ENCODE results near the gene UBR4.

The UBR4 gene

GRCh38 chr1:19072285-19072981 is 137.6 kb downstream of the UBR4 start:
- no peak for TF ChIP-seq EZH2phosphoT487 (IDR thresholded peaks at IDR 0.05; ENCODE audit: low read depth)
- TF ChIP-seq, protein P1, sequence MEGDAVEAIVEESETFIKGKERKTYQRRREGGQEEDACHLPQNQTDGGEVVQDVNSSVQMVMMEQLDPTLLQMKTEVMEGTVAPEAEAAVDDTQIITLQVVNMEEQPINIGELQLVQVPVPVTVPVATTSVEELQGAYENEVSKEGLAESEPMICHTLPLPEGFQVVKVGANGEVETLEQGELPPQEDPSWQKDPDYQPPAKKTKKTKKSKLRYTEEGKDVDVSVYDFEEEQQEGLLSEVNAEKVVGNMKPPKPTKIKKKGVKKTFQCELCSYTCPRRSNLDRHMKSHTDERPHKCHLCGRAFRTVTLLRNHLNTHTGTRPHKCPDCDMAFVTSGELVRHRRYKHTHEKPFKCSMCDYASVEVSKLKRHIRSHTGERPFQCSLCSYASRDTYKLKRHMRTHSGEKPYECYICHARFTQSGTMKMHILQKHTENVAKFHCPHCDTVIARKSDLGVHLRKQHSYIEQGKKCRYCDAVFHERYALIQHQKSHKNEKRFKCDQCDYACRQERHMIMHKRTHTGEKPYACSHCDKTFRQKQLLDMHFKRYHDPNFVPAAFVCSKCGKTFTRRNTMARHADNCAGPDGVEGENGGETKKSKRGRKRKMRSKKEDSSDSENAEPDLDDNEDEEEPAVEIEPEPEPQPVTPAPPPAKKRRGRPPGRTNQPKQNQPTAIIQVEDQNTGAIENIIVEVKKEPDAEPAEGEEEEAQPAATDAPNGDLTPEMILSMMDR (IDR thresholded peaks at IDR 0.05; ENCODE audit: low read depth, low read length) = no peak
- no peak overlapping the region for H3K4me3 ChIP-seq (ENCODE audit: low read length)
- no peaks in the 10 kb centered on the region for H3K4me1 ChIP-seq (ENCODE audit: low read length)
- H3K79me2 ChIP-seq (ENCODE audit: low read length) = no peaks in the 10 kb centered on the region
- no peaks in the 10 kb centered on the region for H3K27me3 ChIP-seq (ENCODE audit: low read depth, low read length)
- no peaks in the 10 kb centered on the region for H3K9me3 ChIP-seq (ENCODE audit: insufficient read depth, low read length)
- no peak overlapping the region for H3K27ac ChIP-seq (ENCODE audit: low read length)
- no peak overlapping the region for H3K4me2 ChIP-seq (ENCODE audit: low read length)
- H2AFZ ChIP-seq (ENCODE audit: low read depth, low read length) = no peak overlapping the region
- no peak overlapping the region for H3K9ac ChIP-seq (ENCODE audit: low read length)
- no peaks in the 10 kb centered on the region for H4K20me1 ChIP-seq (ENCODE audit: insufficient read depth, low read length)
- no peaks in the 10 kb centered on the region for H3K36me3 ChIP-seq (replicated peaks; ENCODE audit: low read depth, low read length)

GRCh38 chr1:19071674-19072281 is 138.3 kb downstream of the UBR4 start:
- H3K9me3 ChIP-seq (ENCODE audit: insufficient read depth, low read length) = no peaks in the 10 kb centered on the region
- no peak overlapping the region for H3K27ac ChIP-seq (ENCODE audit: low read length)
- no peaks in the 10 kb centered on the region for H3K36me3 ChIP-seq (replicated peaks; ENCODE audit: low read depth, low read length)
- no peaks in the 10 kb centered on the region for H4K20me1 ChIP-seq (ENCODE audit: insufficient read depth, low read length)
- TF ChIP-seq, protein P1 (IDR thresholded peaks at IDR 0.05; ENCODE audit: low read depth, low read length) = no peak
- no peak for TF ChIP-seq EZH2phosphoT487 (IDR thresholded peaks at IDR 0.05; ENCODE audit: low read depth)
- no peaks in the 10 kb centered on the region for H3K4me1 ChIP-seq (ENCODE audit: low read length)
- H3K4me3 ChIP-seq (ENCODE audit: low read length) = no peak overlapping the region
- no peak overlapping the region for H2AFZ ChIP-seq (ENCODE audit: low read depth, low read length)
- H3K4me2 ChIP-seq (ENCODE audit: low read length) = no peak overlapping the region
- H3K79me2 ChIP-seq (ENCODE audit: low read length) = no peaks in the 10 kb centered on the region
- H3K9ac ChIP-seq (ENCODE audit: low read length) = no peak overlapping the region
- H3K27me3 ChIP-seq (ENCODE audit: low read depth, low read length) = no peaks in the 10 kb centered on the region

GRCh38 chr1:19070891-19071621 is 139.0 kb downstream of the UBR4 start:
- Histone ChIP-seq H3K9ac (ENCODE audit: low read length) (no peak overlapping the region), H4K20me1 (ENCODE audit: insufficient read depth, low read length) (no peaks in the 10 kb centered on the region)
- TF ChIP-seq EZH2phosphoT487 (IDR thresholded peaks at IDR 0.05; ENCODE audit: low read depth) = no peak
- TF ChIP-seq, protein P1 (IDR thresholded peaks at IDR 0.05; ENCODE audit: low read depth, low read length) = no peak

GRCh38 chr1:19070197-19070651 is 139.8 kb downstream of the UBR4 start:
- Histone ChIP-seq H3K4me1 (ENCODE audit: low read length) (no peaks in the 10 kb centered on the region), H3K4me2 (ENCODE audit: low read length) (no peak overlapping the region), H4K20me1 (ENCODE audit: insufficient read depth, low read length) (no peaks in the 10 kb centered on the region), H3K36me3 (replicated peaks; ENCODE audit: low read depth, low read length) (no peaks in the 10 kb centered on the region), H3K9ac (ENCODE audit: low read length) (no peak overlapping the region), H3K79me2 (ENCODE audit: low read length) (no peaks in the 10 kb centered on the region), H3K9me3 (ENCODE audit: insufficient read depth, low read length) (no peaks in the 10 kb centered on the region), H3K27ac (ENCODE audit: low read length) (no peak overlapping the region), H3K4me3 (ENCODE audit: low read length) (no peak overlapping the region), H3K27me3 (ENCODE audit: low read depth, low read length) (no peaks in the 10 kb centered on the region), H2AFZ (ENCODE audit: low read depth, low read length) (no peak overlapping the region)
- TF ChIP-seq, protein P1 (IDR thresholded peaks at IDR 0.05; ENCODE audit: low read depth, low read length) = no peak
- no peak for TF ChIP-seq EZH2phosphoT487 (IDR thresholded peaks at IDR 0.05; ENCODE audit: low read depth)

More at GRCh38 chr1:19070891-19071621, 139.0 kb downstream of the UBR4 start:
- Histone ChIP-seq H3K4me3 (ENCODE audit: low read length) (no peak overlapping the region), H3K4me2 (ENCODE audit: low read length) (no peak overlapping the region), H2AFZ (ENCODE audit: low read depth, low read length) (no peak overlapping the region), H3K79me2 (ENCODE audit: low read length) (no peaks in the 10 kb centered on the region), H3K27me3 (ENCODE audit: low read depth, low read length) (no peaks in the 10 kb centered on the region), H3K4me1 (ENCODE audit: low read length) (no peaks in the 10 kb centered on the region), H3K27ac (ENCODE audit: low read length) (no peak overlapping the region), H3K9me3 (ENCODE audit: insufficient read depth, low read length) (no peaks in the 10 kb centered on the region), H3K36me3 (replicated peaks; ENCODE audit: low read depth, low read length) (no peaks in the 10 kb centered on the region)

All from OCI-LY3 (cell line).